GM21515 (cell line): ENCODE results near the gene CAPN14.

ENCODE experiments used
- ATAC-seq: cut with Tn5 transposase; IDR thresholded peaks from one replicate; pipeline ENCODE4 v1.9.1; 2021; ENCODE audit not compliant: unreplicated experiment

CAPN14 gene

DNA sequence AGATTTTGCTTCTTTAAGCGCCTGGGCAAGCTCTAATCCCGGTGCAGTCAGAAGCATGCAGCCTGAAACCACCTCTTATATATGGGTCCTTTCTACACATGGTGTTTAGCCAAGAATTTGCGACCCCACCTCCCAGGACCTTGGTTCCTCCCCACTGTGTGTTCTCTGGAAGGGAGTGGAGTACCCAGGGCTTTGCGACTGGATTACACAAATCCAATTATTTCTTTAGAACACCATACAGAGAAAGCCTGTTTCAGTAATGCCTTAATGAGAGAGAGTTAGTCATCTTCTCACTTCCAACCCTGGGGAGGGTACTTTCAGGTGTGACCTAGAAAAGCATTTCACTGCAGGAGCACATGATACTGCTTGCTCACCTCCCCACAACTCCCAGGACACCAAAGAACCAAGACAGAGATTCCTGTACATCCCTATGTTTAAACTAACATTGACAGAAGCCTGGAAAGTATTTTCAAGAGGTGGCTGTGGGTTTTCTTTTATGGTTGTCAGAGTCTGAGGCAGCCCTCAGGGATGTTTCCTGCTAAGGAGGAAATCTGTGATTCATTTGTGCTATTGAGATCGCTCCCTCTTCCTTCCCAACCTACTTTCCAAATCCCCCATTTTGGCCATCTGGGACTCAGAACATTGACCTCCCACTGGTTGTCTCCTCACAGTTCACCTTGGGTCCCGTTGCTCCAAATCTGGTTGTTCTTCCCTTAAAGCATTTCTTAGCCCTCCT lies at the start of gene CAPN14:
TSS of gene CAPN14 (minus strand) at position 51 of the 736 bp plus-strand sequence. CDS start 12,068 bp downstream, outside the sequence.
- no peak for ATAC-seq

DNA sequence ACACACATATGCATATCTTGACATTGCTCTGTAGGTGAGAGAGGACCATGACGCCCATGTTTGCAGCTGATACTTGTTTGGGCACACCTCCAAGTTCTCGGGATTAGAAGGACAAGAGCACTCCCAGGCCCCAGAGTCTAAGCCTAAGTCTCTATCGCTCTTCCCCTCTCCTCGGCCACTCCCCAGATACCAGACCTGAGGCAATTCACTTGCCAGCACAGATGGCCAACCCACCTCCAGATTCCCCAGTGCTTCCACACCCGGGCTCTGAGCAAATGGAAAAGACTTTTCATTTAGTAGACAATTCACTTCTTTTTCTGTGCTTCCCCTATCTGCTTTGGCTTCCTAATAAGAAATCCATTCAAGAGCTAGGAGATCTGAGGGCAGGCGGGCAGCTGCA lies 49.5 kb upstream of the CAPN14 start:
- no peak for ATAC-seq

- no peak for ATAC-seq
These were observed 47.9 kb upstream of the CAPN14 start for GRCh38 chr2:31265234-31265633.

GRCh38 chr2:31263636-31264190 lies 46.4 kb upstream of the CAPN14 start:
- no peak for ATAC-seq

DNA sequence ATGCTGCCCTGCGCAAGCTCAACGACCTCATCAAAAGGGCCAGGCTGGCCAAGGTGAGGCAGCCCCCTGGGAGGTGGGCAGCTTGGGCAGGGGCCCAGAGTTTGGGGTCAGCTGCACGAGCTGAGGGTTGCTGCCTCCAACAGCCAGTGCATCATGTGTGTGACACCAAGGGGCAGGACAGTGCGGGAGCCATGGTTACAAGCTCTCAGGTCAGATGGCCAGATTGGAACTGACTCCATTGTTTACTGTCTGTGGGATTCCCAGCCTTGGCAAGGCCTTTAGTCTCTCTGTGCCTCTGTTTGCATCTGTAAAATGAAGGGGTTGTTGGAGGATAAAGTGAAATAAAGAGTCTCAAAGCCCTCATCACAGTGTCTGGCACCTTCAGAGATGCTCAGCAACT lies 43.6 kb upstream of the CAPN14 start:
- ATAC-seq = no peak

- no peak for ATAC-seq
These were observed 41.8 kb upstream of the CAPN14 start for GRCh38 chr2:31259075-31259474.

GRCh38 chr2:31258351-31258750 lies 41.0 kb upstream of the CAPN14 start:
- peak; percentile 48 for ATAC-seq

GRCh38 chr2:31256611-31257382 lies 39.5 kb upstream of the CAPN14 start:
- ATAC-seq = peak; percentile 5

DNA sequence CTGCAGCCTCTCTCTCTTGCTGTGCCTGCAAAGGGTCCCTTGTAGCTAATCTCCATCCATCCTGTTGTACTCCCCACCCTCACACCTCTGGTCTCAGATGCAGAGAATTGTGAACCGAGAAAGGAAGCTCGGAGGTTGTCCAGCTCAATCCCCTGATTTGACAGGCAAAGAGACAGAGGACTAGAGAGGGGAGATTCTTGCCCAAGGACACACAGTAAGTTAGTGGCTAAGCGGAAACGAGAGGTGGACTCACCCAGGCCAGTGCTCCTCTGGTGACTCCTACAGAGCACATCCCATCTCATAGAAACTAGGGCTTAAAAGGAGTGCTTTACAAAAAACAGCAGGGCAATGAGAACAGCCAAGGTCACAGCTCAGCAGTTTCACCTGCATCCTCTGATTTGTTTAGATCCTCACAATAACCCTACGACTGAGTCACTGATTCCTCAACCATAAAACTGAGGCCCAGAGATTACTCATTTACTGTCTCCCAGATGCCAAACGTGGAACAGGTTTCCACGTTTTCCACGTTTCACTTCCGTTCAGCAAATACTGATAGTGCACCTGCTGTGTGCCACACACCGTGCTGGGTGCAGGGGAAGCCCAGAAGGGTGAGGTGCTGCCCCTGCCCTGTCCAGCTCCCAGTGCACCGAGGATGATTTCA lies 38.7 kb upstream of the CAPN14 start:
- ATAC-seq = peak; percentile 54

GRCh38 chr2:31254237-31255203 lies 37.2 kb upstream of the CAPN14 start:
- no peak for ATAC-seq

GRCh38 chr2:31253356-31254131 lies 36.2 kb upstream of the CAPN14 start:
- ATAC-seq = no peak

- no peak for ATAC-seq
These were observed 34.5 kb upstream of the CAPN14 start for GRCh38 chr2:31251851-31252250.

DNA sequence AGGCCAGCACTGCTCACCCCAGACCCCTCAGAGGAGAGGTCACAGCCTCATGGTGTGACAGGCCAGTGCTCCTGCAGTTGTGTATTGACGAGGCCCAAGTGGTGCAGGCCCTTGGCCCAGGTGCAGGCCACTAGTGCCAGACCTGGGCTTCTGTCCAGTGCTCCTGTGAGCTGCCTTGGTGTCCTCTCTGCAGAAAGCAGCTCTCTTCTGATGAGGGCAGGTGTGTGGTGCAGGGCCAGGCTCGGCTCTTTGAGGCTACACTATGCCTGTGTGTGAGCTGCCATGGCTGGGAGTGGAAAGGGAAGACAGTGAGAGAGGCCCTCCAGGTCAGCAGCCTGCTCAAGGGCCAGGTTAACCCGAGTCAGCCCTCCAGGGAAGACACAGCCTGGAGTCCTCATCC lies 33.7 kb upstream of the CAPN14 start:
- ATAC-seq = no peak

DNA sequence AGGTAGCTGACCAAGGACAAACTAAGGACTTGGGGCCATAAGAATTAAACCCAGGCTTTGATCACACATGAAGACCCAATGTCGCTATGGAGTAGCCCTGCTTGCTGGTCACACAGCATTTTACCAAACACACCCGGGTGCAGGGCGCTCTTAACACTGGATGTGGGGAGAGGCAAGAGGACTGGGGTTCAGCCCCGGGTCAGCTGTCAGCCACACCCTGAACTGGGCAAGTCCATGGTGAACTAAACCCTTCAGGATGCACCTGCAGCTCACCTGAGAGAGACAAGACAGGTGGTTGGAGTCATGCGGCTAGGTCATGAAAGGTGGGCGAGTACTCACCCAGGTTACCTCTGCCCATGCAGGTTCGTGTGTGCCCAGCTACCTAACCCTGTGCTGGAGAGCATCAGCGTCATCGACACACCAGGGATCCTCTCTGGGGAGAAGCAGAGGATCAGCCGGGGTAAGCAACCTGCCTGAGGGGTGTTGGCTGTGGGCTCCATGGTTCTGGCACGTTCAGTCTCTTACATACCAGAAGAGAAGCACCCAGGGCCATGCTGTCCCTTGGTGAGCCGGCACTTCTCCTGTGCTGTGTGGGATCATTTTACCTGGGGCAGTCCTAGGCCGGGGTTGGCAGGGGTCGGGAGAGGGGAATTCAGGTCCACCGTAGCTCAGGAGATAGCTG lies 31.8 kb upstream of the CAPN14 start:
- ATAC-seq = no peak

DNA sequence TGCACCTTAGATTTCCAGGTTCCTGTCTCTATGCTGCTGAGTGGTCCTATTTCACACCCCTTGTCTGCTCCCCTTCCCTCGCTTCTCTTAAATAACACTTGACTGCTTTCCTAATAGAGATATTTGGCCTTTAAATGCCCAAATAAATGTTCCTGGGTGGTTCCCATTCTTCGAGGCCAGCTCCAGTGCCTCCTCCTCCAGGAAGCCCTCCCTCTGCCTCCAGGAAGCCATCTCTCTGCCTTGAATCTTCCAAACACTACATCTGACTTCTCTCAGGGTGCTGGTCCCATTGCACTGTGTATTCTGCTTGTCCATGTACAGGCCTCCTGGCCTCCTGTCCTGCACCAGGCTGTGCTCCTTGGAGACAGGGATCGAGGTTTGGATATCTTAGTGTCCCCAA lies 30.8 kb upstream of the CAPN14 start:
- ATAC-seq = no peak

GRCh38 chr2:31247711-31248110 lies 30.4 kb upstream of the CAPN14 start:
- ATAC-seq = no peak

GRCh38 chr2:31246184-31246852 lies 29.0 kb upstream of the CAPN14 start:
- no peak for ATAC-seq

- ATAC-seq = no peak
These were observed 26.8 kb upstream of the CAPN14 start for GRCh38 chr2:31244101-31244500.

DNA sequence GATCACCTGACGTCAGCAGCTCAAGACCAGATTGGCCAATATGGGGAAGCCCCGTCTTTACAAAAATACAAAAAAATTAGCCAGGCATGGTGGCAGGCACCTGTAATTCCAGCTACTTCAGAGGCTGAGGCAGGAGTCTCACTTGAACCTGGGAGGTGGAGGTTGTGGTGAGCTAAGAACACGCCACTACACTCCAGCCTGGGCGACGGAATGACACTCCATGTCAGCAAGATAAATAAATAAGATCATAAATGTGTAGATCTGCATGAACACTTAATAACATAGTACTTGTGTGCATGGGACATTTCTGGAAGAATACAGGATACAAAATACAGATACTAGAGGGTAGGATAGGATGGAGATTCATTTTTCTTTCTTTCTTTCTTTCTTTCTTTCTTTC lies 25.7 kb upstream of the CAPN14 start:
- ATAC-seq = no peak
